SK-N-MC (cell line): ENCODE data around the gene ONECUT3.

Experiments
- EZH2 ChIP-seq: fragments of 200-600 bp; sonication (generic); IDR thresholded peaks from one replicate; pipeline ENCODE4 v1.6.1; 2017; ENCODE audit warnings: antibody characterized with exemption
- FOXP2 ChIP-seq: optimal IDR thresholded peaks from 2 replicates; pipeline ENCODE3; 2011; ENCODE audit warnings: mild to moderate bottlenecking, moderate library complexity; ENCODE audit not compliant: insufficient read depth; ENCODE audit errors: extremely low read length, control extremely low read depth
- POLR2AphosphoS5 ChIP-seq: IDR thresholded peaks from 2 replicates; pipeline ENCODE4 v1.6.1; 2012; ENCODE audit warnings: mild to moderate bottlenecking, low read depth, low read length, borderline replicate concordance

GRCh38 chr19:1760020-1760419, 6.7 kb downstream of the ONECUT3 start:
- TF ChIP-seq POLR2AphosphoS5 (no peak), EZH2 (no peak), FOXP2 (no peak)
